H54 (cell line): ENCODE measurements around the gene KRT13.

ENCODE experiments used
- DNase-seq: peaks from one replicate; pipeline ENCODE4 v3.0.0; 2011; ENCODE audit warnings: low spot score, mixed read lengths; ENCODE audit not compliant: insufficient read length
- FAIRE-seq: peaks from 3 replicates; lab custom pipeline; 2011; peaks lifted over from hg19 to GRCh38; lab: Jason Lieb, UNC
- POLR2A ChIP-seq: IDR thresholded peaks from 2 replicates; pipeline ENCODE4 v1.6.1; 2011; ENCODE audit warnings: low read depth, mild to moderate bottlenecking, low read length

KRT13 gene

DNA sequence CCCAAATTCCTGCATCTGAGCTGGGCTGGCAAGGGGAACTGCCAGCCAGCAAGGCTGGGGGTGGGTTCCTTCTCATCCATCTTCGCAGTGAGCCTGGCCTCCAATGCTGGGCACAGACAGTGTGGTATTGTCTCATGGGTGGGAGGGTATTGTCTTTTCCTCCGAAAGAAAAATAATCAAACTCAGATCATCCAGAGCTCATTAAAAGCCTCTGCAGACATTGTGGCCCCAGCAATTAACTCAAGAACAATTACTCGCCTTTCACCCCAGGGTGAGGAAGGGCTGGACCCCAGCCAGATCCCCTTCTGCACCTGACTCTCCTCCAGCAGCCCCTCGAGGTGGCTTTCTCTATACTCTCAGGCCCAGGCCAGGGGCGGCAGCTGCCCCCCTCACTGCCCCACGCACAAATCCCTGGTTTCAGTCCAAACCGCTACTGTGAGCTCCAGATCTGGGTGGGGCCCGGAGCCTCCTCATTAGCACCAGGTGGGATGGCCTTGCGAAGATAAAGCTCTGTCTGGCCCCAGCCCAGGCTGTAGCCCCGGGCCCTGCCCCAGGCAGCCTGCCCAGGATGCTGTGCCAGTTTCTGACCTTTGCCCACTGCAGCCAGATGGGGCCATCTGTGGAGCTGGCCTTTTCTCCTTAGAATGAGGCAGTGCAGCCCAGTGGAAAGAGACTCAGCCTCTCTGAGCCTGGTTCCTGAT, 15.6 kb upstream of the KRT13 start:
- FAIRE-seq (no peak), DNase-seq (no peak)
- TF ChIP-seq POLR2A: no peak

- TF ChIP-seq POLR2A: no peak
- FAIRE-seq (no peak), DNase-seq (no peak)
These were observed 14.3 kb upstream of the KRT13 start for GRCh38 chr17:41519501-41520224.

- no peak for TF ChIP-seq POLR2A
- FAIRE-seq: no peak
- no peak for DNase-seq
These were observed 13.5 kb upstream of the KRT13 start, which contains the start of gene KRT15 for GRCh38 chr17:41518789-41519449. Gene KRT15, minus strand, starts transcription at chr17:41518890. Its CDS starts 63 bp downstream, at chr17:41518827.

DNA sequence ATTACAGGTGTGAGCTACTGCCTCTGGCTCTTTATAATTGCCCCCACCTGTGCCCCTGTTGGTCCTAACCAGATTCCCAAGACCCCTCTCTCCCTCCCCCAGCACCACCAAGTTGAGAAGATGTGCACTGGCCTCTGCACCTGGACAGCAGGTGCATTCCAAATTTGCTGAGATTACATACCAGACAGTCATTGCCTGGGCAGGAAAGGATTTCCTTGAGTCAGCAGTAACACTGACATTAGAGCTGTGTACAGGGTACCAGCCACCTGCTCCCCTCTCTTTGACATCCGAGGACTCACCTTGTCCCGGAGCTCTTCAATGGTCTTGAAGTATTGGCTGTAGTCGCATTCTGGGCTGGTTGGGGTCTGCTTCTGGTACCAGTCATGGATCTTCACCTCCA, 12.6 kb upstream of the KRT13 start:
- no peak for FAIRE-seq
- no peak for TF ChIP-seq POLR2A

DNA sequence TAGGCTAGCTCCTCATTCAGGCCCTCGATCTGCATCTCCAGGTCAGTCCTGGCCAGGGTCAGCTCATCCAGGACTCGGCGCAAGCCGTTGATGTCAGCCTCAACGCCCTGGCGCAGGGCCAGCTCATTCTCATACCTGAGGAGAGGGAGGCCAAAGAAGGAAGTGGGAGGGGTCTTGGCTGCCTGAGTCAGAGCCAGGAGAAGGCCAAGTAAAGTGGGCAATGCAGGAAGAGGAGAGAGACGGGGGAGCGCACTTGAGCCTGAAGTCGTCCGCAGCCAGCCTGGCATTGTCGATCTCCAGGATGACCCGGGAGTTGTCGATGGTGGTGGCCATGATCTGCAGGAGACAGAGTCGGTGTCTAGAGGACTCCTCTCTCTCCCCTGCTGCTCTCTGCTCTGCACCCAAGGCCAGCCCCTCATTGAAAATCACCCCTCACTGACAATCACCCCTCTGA, 11.4 kb upstream of the KRT13 start:
- TF ChIP-seq POLR2A: no peak
- DNase-seq: no peak
- no peak for FAIRE-seq

More for the DNA sequence above, 12.6 kb upstream of the KRT13 start:
- no peak for DNase-seq

- DNase-seq: no peak
- TF ChIP-seq POLR2A: no peak
- FAIRE-seq: no peak
These were observed 10.9 kb upstream of the KRT13 start for GRCh38 chr17:41516147-41516829.

DNA sequence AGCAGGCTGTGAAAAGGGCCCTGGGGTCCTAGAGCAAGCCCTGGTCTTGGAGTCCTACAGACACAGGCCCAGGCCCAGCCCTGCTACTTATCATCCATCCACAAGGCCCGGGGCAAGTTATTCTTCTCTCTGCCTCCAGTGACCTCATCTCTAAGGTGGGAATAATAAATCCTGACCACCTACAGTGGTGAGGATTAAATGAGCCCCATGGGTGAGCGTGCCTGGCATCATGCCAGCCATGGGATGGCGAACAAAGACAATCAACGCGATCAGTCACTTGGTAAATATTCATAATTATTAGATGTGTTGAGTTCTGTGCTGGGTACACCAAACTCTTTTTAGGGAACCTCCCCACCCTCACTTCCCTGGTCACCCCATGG, 7.7 kb upstream of the KRT13 start:
- DNase-seq (no peak), FAIRE-seq (no peak)
- no peak for TF ChIP-seq POLR2A

DNA sequence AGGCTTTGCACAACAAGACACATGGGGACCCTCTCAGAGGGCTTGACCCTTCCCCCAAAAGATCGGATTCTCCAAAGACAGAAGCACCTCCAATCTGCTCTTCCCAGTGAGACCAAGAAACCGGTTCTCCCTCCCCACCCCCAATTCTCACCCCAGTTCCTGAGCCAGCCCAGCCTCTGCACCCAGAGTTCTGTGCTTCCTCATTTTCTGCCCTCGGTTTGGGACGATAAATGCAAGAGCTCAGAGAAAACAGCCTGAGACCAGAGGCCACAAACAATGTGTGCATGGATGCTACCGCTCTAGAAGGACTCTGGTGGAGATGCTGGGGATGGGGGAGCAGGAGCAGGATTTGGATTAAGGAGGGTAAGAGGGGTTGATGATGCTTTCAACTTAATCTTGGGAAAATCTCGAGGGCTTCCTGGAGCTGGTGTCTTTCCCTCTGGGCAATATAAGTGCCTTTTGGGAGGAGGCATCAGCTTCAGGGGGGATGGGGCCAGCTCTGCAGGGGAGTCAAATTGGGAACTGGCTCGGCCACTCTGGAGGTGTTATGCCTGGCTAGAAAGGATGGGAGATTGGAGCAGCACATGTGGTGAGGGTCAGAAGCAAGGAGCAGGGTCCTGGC, 7.2 kb upstream of the KRT13 start:
- DNase-seq (no peak), FAIRE-seq (no peak)
- TF ChIP-seq POLR2A: no peak

- no peak for FAIRE-seq
- no peak for TF ChIP-seq POLR2A
- no peak for DNase-seq
These were observed 6.3 kb upstream of the KRT13 start for GRCh38 chr17:41511716-41512115.

DNA sequence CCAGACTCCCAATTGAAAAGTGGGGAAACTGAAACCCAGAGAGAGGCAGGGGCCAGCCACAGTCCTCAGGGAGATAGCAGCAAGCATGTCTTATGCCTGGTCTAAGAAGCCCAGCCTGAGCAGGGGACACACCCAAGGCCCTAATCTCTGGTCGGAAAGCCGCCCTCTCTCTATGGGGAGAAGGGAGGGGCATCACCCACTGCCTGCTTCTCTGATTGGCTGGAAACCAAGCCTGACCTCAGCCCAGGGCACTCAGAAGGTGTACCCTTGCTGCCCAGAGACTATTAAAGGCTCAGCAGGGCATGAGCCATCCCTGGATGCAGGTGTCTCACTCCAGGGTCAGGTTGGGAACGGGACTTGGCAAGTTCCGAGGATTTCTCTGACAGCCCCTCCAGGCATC, 5.7 kb upstream of the KRT13 start:
- FAIRE-seq (no peak), DNase-seq (no peak)
- TF ChIP-seq POLR2A: no peak

GRCh38 chr17:41510251-41511065, 5.0 kb upstream of the KRT13 start:
- no peak for DNase-seq
- TF ChIP-seq POLR2A: no peak
- FAIRE-seq: no peak

GRCh38 chr17:41507315-41507880, 2.0 kb upstream of the KRT13 start:
- FAIRE-seq: no peak
- DNase-seq: no peak
- no peak for TF ChIP-seq POLR2A
